Measurements from ENCODE around the gene SEPSECS.

DNA sequence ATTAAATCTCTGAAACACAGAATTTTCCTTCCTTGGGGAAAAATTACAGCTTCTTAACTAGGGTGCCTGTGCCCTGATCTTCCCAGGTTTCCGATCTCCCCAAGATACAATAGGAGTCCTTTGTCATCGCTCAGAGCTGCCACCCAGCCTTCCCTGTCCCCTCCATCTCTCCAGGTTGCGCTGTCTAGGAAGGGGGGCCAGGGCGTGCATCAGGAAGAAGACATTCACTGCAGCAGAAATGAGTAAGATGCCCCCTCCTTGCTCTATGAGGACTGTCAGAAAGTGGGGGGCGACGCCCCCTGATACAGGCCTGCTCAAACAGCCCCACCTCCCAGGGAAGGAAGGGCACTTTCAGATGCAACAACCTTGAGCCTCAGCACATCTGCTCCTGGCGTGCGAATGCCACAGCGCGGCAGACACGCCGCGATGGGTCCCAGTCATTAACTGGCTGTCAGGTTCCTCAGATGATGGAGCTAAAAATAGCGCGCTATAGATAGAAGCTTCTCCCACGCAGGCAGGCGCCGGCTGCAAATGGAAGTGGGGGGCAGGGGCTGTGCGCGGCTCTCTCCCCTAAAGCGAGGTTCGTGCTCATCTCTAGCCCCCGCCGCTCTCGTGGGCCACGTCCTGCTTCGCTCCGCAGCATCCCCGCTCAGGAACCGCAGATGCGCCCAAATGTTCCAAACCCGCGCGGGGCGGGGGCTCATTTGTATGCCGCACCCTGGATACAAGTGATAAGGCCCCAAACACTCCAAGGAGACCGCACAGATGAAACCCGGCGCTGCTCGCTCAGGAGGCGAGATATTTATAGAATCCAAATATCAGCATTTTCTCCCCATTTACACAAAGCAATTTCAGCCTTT is 71.9 kb downstream of the SEPSECS start:
- no peak for TF ChIP-seq POLR2A (IDR thresholded peaks at IDR 0.05)
- TF ChIP-seq, protein P1, sequence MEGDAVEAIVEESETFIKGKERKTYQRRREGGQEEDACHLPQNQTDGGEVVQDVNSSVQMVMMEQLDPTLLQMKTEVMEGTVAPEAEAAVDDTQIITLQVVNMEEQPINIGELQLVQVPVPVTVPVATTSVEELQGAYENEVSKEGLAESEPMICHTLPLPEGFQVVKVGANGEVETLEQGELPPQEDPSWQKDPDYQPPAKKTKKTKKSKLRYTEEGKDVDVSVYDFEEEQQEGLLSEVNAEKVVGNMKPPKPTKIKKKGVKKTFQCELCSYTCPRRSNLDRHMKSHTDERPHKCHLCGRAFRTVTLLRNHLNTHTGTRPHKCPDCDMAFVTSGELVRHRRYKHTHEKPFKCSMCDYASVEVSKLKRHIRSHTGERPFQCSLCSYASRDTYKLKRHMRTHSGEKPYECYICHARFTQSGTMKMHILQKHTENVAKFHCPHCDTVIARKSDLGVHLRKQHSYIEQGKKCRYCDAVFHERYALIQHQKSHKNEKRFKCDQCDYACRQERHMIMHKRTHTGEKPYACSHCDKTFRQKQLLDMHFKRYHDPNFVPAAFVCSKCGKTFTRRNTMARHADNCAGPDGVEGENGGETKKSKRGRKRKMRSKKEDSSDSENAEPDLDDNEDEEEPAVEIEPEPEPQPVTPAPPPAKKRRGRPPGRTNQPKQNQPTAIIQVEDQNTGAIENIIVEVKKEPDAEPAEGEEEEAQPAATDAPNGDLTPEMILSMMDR (IDR thresholded peaks at IDR 0.05) = no peak

All from tibial nerve (tissue), 3 donors.